Aorta (tissue), 5 donors: ENCODE results near the gene THNSL1. TPM values are rescaled to one million over a fixed set of nuclear protein-coding genes. Genes with fewer than 3 reads are reported as not detected.

ENCODE experiments used
- ATAC-seq: fragments of 200-7000 bp; cut with Tn5 transposase; one replicate; pipeline ENCODE4 v1.9.1; 2022; ENCODE audit warnings: moderate library complexity; ENCODE audit not compliant: low FRiP score
- DNase-seq, 2 donors: peaks; one replicate each; pipeline ENCODE4 v3.0.0-alpha.2; 2020
- H3K27ac ChIP-seq, 2 donors: one replicate each; pipeline ENCODE4 v1.5.1; 2013; ENCODE audit warnings: low read length in 2 of 2, mild to moderate bottlenecking in 2 of 2, moderate library complexity in 2 of 2, control low read depth in 1 of 2, inconsistent platforms in 1 of 2, low read depth in 1 of 2
- H3K27me3 ChIP-seq, 2 donors: one replicate each; pipeline ENCODE4 v1.6.1; 2013; ENCODE audit warnings: control low read depth in 1 of 2, low read length in 1 of 2, mild to moderate bottlenecking in 1 of 2, moderate library complexity in 1 of 2; ENCODE audit not compliant: insufficient read depth in 2 of 2, control insufficient read depth in 1 of 2
- H3K36me3 ChIP-seq, 2 donors: one replicate each; pipeline ENCODE4 v1.6.1; 2013; ENCODE audit warnings: control low read depth in 1 of 2, low read length in 1 of 2, mild to moderate bottlenecking in 1 of 2; ENCODE audit not compliant: insufficient read depth in 2 of 2, control insufficient read depth in 1 of 2
- H3K4me1 ChIP-seq, 2 donors: one replicate each; pipeline ENCODE4 v1.6.1; 2013; ENCODE audit warnings: low read length in 2 of 2, control low read depth in 1 of 2, mild to moderate bottlenecking in 1 of 2, moderate library complexity in 1 of 2; ENCODE audit not compliant: insufficient read depth in 2 of 2, control insufficient read depth in 1 of 2
- H3K4me3 ChIP-seq, 2 donors: one replicate each; pipeline ENCODE4 v1.5.1; 2013; ENCODE audit warnings: low read length in 2 of 2, control low read depth in 1 of 2, mild to moderate bottlenecking in 1 of 2
- H3K9me3 ChIP-seq: one replicate; pipeline ENCODE4 v1.6.1; 2013; ENCODE audit warnings: mild to moderate bottlenecking, low read length; ENCODE audit not compliant: control insufficient read depth
- WGBS, 2 donors: extraction: QIAGEN DNeasy Blood & Tissue Kit; methylation state at CpG; one replicate each; pipeline ENCODE4 v1.1.7; 2013; 5-methylcytosine and 5-hydroxymethylcytosine counted together
- intact Hi-C, 2 donors: fragments of 100-400 bp; cut with DNase I; formaldehyde crosslinking; loops; one replicate each; pipeline versions ENCODE4 v1.14.2 to v1.15.0; 2022
- polyA plus RNA-seq, 2 donors: library from polyadenylated mRNA; stranded (reverse); fragments of 200-250 nt; gene quantifications; one replicate each; pipeline ENCODE4 v1.2.3, GENCODE V29; 2013
- total RNA-seq, 2 donors: library from RNA; stranded (reverse); fragmentation: NEBNext Ultra II Directional; extraction: Animal tissue kit (Norgen Biotek cat#: 25700); gene quantifications; one replicate each; pipeline ENCODE4 v1.2.1, GENCODE V29; 2021
- donor health status: healthy with polysubstance abuse.
- donor health status: Bipolar disorder and iron deficiency.
- donor health status: DM: no; HTN: no; CAD: no.
- donor health status: DM: no; HTN: no; CAD: no.
- donor health status: DM: yes; HTN: yes; CAD: no.

Gene THNSL1
- total and polyA plus RNA-seq, 4 donors, result 1.2 to 2.1 (median 1.8) TPM

DNA sequence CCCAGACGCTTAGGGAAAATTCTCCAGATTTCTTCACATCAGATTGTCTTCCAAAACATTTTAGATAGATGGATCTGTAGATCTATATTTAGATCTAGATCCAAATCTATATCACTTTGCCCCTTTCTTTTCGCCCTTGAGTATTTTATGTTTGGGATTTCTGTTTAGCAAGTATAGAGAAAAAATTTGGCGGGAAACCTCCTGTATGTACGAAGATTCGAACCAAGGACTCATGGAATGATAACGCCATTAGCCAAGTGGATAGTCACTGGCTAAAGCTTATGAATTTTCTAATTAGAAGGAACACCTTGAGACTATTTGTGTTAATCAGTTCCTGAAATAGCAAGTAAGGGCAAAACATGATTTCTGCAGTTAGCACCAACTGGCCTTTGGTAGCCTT lies 1.2 kb downstream of the THNSL1 start:
- peak overlapping the region in 1 of 2 donors; percentile 84 for H3K4me3 ChIP-seq
- WGBS, 2 donors, result 77 to 85% methylated on average over 6 of the region's 6 CpGs
- peaks cover 0 to 1% of the 10 kb centered on the region in 2 donors for H3K4me1 ChIP-seq
- H3K27ac ChIP-seq, result no peak overlapping the region
- DNase-seq, result no peak
- no peaks in the 10 kb centered on the region for H3K27me3 ChIP-seq
- H3K36me3 ChIP-seq, result no peaks in the 10 kb centered on the region
- H3K9me3 ChIP-seq, result no peaks in the 10 kb centered on the region
- intact Hi-C loops, result loop anchor here (2.0 to 10.0 kb wide), 4 partner anchors 45 to 295 kb away; partner anchors contain the start of genes ARHGAP21 (in 1 of the 2) and GPR158 (in 1 of the 2)
- ATAC-seq, result no peak

GRCh38 chr10:25018703-25019102 lies 2.3 kb downstream of the THNSL1 start:
- H3K36me3 ChIP-seq, result no peaks in the 10 kb centered on the region
- peaks cover 1% of the 10 kb centered on the region in 2 donors for H3K4me1 ChIP-seq
- ATAC-seq (no peak), DNase-seq (no peak)
- H3K27me3 ChIP-seq, result no peaks in the 10 kb centered on the region
- H3K27ac ChIP-seq, result no peak overlapping the region
- H3K4me3 ChIP-seq, result no peak overlapping the region
- WGBS, 2 donors, result 97 to 99% methylated on average over 3 of the region's 3 CpGs
- no peaks in the 10 kb centered on the region for H3K9me3 ChIP-seq
- intact Hi-C loops, result loop anchor here (5.0 to 10.0 kb wide), 2 partner anchors 64 to 156 kb away; partner anchors contain the start of gene GPR158 (in 1 of the 2)

GRCh38 chr10:25023278-25023677 lies 6.9 kb downstream of the THNSL1 start:
- Histone ChIP-seq H3K4me3 (no peak overlapping the region), H3K4me1 (peaks cover 0 to 5% of the 10 kb centered on the region in 2 donors), H3K27ac (no peak overlapping the region), H3K9me3 (no peaks in the 10 kb centered on the region), H3K27me3 (no peaks in the 10 kb centered on the region), H3K36me3 (no peaks in the 10 kb centered on the region)
- DNase-seq (no peak), ATAC-seq (no peak)
- intact Hi-C loops, result no loop called here
- WGBS, 2 donors, result 82 to 87% methylated on average over 3 of the region's 3 CpGs

- ATAC-seq (no peak), DNase-seq (no peak)
- no peaks in the 10 kb centered on the region for H3K9me3 ChIP-seq
- no peaks in the 10 kb centered on the region for H3K27me3 ChIP-seq
- WGBS, 2 donors, result 3 to 9% methylated on average over 8 of the region's 8 CpGs
- no peaks in the 10 kb centered on the region for H3K36me3 ChIP-seq
- H3K4me1 ChIP-seq, result peaks cover 0 to 5% of the 10 kb centered on the region in 2 donors
- H3K27ac ChIP-seq, result no peak overlapping the region
- intact Hi-C loops, result no loop called here
- H3K4me3 ChIP-seq, result peak overlapping the region in 1 of 2 donors; percentile 26
Observed at GRCh38 chr10:25024528-25024927, 8.1 kb downstream of the THNSL1 start.

- intact Hi-C loops, result no loop called here
- H3K4me1 ChIP-seq, result peaks cover 0 to 5% of the 10 kb centered on the region in 2 donors
- no peak overlapping the region for H3K27ac ChIP-seq
- H3K27me3 ChIP-seq, result no peaks in the 10 kb centered on the region
- no peaks in the 10 kb centered on the region for H3K9me3 ChIP-seq
- DNase-seq, result no peak
- H3K4me3 ChIP-seq, result no peak overlapping the region
- H3K36me3 ChIP-seq, result no peaks in the 10 kb centered on the region
- no peak for ATAC-seq
- WGBS, 2 donors, result 73 to 87% methylated on average over 1 of the region's 1 CpG
Observed at GRCh38 chr10:25026463-25026862, 10.1 kb downstream of the THNSL1 start.

GRCh38 chr10:25028711-25029110 lies 12.3 kb downstream of the THNSL1 start:
- WGBS, 2 donors, result 97 to 100% methylated on average over 1 of the region's 1 CpG
- no peaks in the 10 kb centered on the region for H3K9me3 ChIP-seq
- H3K4me3 ChIP-seq, result no peak overlapping the region
- no peaks in the 10 kb centered on the region for H3K36me3 ChIP-seq
- no peaks in the 10 kb centered on the region for H3K27me3 ChIP-seq
- DNase-seq, result no peak
- H3K27ac ChIP-seq, result no peak overlapping the region
- intact Hi-C loops, result no loop called here
- no peak for ATAC-seq
- peaks cover 0 to 3% of the 10 kb centered on the region in 2 donors for H3K4me1 ChIP-seq

DNA sequence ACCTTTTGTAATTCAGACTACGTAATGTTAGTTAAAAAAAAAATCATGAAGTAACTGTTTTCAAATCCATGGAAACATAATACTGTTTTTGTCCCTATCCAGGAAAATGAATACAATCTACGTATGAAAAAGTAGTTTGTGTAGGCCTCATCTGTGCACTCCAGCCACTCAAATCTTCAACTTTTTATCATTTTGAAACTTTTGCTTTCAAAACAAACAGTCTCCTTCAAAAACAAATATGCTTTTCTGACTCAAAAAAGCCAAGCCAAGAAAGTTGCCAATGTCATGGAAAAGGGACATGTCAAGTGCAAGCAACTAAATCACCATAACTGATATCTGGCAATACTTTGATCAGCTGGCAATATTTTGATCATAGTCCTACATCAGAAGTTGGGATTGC lies 13.1 kb downstream of the THNSL1 start:
- H3K4me3 ChIP-seq, result no peak overlapping the region
- no peak overlapping the region for H3K27ac ChIP-seq
- H3K4me1 ChIP-seq, result no peaks in the 10 kb centered on the region
- DNase-seq (no peak), ATAC-seq (no peak)
- H3K9me3 ChIP-seq, result no peaks in the 10 kb centered on the region
- no peaks in the 10 kb centered on the region for H3K36me3 ChIP-seq
- WGBS, 2 donors, result 37 to 42% methylated on average over 2 of the region's 2 CpGs
- intact Hi-C loops, result no loop called here
- H3K27me3 ChIP-seq, result no peaks in the 10 kb centered on the region

GRCh38 chr10:25036381-25036780 lies 20.0 kb downstream of the THNSL1 start:
- WGBS, 2 donors, result 32 to 49% methylated on average over 3 of the region's 3 CpGs
- intact Hi-C loops, result no loop called here
- ATAC-seq (no peak), DNase-seq (no peak)
- Histone ChIP-seq H3K4me3 (no peak overlapping the region), H3K27ac (no peak overlapping the region), H3K4me1 (no peaks in the 10 kb centered on the region), H3K27me3 (no peaks in the 10 kb centered on the region), H3K36me3 (no peaks in the 10 kb centered on the region), H3K9me3 (no peaks in the 10 kb centered on the region)

- no peak for DNase-seq
- 84 to 87% methylated on average over 2 of the region's 2 CpGs for WGBS, 2 donors
- intact Hi-C loops, result no loop called here
- H3K9me3 ChIP-seq, result no peaks in the 10 kb centered on the region
- H3K4me1 ChIP-seq, result no peaks in the 10 kb centered on the region
- no peak overlapping the region for H3K27ac ChIP-seq
- ATAC-seq, result no peak
- no peaks in the 10 kb centered on the region for H3K27me3 ChIP-seq
- H3K4me3 ChIP-seq, result no peak overlapping the region
- no peaks in the 10 kb centered on the region for H3K36me3 ChIP-seq
Observed at GRCh38 chr10:25038325-25038724, 21.9 kb downstream of the THNSL1 start.
